DMS153 treated with DMSO at 0.1 percent for 48 hours (cell line): ENCODE data around the gene GAS7.

Experiments used
- DNase-seq: peaks from one replicate; lab custom pipeline; 2025; ENCODE audit not compliant: unreplicated experiment; lab: John Stamatoyannopoulos, UW

Gene GAS7

GRCh38 chr17:10053782-10054540 is 144.4 kb downstream of the GAS7 start:
- no peak for DNase-seq

DNA sequence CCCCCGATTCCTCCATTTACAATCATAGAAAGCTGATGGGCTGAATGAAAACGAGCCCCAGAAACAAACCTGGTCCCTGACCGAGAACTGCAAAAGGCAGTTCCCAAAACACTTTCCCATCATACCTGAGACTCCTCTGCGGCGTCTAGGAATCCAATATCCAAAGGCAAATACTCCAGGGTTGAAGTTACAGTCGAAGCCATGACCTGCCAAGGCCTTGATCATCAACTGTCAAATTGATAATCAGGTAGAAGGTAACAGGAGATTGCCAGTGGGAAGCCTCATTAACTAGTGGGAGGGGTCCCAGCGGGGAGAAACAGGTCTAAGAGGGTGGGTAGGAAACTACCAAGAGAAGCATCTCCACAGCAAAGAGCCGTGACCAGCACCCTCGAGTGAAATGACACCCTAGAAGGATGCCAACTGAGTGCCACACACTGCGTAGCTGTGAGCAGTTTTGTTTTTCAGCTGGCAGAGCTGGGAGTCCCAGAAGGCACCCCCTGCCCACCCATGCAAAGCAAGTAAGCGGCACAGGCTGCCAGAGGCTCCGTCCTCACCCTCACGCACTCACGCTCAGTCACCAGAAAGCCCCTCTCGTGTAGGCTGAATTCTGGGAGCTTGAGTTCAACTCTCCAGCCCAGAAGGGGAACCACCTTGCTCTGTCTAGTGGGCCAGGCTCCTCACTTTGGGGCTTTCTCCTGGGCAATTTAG is 146.1 kb downstream of the GAS7 start:
- no peak for DNase-seq

- no peak for DNase-seq
Observed at GRCh38 chr17:10051112-10051511, 147.3 kb downstream of the GAS7 start.

DNA sequence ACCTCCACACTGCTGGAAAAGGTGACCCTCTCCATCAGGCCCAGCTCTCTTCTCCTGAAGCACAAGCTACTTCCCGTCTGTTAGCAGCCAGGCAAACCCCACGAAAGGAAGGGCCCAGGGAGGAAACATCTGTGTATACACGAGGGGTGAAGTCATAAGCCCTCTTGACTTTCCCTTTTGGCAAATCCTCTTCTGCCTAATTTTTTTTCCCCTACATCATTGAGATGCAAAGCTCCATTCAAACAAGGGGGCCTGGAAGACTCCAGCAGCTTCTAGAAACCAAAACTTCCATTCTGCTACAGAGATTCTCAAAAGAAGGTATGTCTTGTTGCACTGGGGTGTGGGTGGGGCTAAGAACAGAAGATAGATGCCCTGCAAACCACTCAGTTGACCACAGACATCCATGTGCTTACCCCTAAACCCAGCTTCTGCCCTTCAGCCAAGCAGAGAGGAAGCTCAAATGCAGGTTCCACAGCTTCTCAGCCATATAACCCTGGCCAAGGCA is 147.8 kb downstream of the GAS7 start:
- DNase-seq = no peak

- no peak for DNase-seq
Observed at GRCh38 chr17:10048629-10049350, 149.6 kb downstream of the GAS7 start.

GRCh38 chr17:10046786-10047785 is 151.3 kb downstream of the GAS7 start:
- no peak for DNase-seq

DNA sequence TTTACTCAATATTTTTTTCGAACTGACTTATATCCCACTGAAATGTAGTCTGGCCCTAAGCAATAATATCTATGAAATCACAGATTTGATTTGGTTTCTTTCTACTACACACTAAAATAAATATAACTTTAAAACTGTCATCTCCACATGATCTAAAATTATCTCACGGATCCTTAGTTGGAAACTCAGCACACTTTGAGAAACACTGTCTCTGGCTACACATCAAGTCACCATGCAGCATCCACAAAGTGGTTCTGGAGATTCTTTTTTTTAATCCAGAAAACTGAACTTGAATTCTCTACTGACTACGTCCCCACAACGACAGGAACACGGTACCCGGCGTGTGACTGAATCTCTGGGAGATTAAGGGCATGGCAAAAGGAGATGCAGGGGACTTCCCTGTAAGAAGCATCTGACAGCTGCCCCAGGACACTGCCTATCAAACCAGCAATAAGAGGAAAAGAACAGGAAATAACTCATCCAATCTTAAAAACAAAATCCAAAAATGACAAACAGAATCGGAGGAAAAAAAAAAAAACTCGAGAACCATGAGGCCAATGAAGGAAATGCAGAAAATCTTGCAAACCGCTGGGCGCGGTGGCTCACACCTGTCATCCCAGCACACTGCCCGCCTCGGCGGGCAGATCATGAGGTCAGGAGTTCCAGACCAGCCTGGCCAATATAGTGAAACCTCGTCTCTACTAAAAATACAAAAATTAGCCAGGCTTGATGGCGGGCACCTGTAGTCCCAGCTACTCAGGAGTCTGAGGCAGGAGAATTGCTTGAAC is 152.3 kb downstream of the GAS7 start:
- no peak for DNase-seq

DNA sequence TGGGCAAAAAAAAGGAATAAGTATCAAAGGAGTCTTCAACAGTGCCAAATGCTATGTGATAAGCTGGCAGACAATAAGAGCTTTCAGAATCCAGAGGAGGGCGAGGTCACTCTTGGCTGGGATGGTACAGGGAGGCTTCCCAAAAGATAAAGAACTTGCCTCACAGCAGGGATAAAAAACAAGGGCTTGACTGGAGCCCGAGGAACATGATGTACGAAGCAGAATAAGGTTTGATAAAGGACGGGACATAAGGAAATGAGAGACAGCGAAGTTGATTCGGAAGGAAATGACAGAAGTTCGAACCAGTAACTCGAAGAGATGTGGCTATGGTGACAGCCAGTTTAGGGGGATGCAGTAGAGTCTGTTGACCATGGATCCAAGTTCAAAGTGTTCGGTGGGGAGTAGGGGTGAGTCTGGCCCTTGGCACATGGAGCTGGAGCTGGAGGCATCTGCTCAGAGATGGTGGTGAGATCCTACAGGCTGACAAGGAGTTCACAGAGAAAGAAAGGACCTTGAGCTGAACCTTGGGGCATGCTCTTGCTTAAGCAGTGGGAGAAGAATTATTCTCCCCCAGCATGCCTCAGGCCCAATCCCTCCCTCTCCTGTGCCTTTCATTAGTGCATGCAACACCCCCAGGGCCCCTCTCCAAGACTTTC is 155.7 kb downstream of the GAS7 start:
- no peak for DNase-seq

- no peak for DNase-seq
Observed at GRCh38 chr17:10041916-10042588, 156.4 kb downstream of the GAS7 start.

DNA sequence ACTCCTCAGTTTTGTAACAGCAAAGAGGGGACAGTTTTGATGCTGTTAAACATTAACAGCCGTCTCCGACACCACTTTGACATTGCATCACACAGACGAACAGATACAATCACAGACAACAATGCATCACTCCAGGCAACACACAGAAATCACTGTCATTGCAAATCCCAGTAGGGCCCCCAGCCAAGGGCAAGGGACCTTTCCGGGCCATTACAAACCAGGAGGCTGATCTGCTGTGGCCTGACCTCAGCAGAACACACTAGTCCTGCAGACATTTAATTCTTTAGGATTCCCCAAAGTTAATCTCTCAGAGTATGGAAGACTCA is 157.2 kb downstream of the GAS7 start:
- DNase-seq = no peak

DNA sequence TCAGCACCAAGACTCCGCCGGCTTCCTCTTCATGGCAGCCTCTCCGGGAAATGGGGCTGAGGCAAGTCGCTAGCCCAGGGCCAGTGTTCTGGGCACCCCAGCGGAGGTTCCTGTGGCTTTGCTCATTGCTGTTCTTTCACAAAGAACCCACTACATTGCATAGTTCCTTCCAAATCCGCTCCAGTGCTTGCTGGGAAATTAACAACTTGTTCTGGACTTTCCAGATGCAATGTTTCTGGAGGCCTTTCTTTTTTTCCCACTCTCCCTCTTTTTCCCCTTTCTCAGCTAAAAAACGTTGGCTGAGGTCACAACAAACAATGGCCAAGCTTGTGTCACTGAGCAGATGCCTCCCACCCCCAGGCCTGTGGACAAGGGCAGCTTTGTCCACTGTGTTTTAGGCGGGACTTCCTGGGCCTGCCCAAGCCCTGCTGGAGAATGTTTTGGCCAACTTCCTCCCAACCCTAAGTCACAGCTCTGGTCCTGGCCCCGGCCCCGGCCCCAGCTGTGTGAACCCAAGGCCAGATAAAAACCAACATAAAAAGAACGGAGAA is 161.8 kb downstream of the GAS7 start:
- DNase-seq = no peak

DNA sequence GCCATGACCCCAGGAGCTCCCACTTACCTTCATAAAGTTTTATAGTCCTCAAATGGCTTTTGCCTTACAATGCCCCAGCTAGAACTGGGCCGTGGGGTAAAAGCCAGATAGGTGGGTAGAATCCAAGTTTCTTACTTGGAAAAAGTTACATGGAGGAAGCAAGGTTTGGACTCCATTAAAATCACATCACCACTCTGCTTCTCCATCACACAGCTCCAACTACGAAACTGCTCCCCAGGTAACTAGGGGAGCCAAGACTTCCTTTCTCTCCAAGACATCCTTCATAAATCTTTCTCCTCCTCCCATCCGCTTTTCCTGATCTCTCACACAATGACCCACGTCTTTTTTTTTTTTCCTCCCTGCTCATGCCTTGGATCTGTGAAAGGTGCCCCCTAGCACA is 162.5 kb downstream of the GAS7 start:
- no peak for DNase-seq

- no peak for DNase-seq
Observed at GRCh38 chr17:10034719-10035475, 163.5 kb downstream of the GAS7 start.

GRCh38 chr17:10033959-10034358 is 164.4 kb downstream of the GAS7 start:
- no peak for DNase-seq

DNA sequence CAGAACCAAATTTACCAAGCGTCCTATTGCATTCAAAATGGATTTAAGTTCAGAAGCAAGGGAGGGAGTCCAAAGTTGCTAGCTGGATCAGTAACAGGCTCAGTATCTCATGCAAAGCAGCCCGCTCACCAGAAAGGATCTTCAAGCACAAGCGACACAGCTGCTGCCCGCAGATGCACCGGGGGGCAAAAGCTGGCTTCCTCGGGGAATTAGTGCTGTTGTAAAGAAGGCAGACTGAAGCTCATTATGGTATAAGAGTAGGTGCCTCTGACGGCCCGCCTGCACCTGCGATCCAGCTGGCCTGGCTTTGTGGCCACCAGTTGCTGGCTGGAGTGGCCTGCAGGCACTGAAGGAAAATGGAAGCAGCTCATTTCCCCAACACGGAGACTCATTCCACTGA is 165.0 kb downstream of the GAS7 start:
- DNase-seq = no peak

DNA sequence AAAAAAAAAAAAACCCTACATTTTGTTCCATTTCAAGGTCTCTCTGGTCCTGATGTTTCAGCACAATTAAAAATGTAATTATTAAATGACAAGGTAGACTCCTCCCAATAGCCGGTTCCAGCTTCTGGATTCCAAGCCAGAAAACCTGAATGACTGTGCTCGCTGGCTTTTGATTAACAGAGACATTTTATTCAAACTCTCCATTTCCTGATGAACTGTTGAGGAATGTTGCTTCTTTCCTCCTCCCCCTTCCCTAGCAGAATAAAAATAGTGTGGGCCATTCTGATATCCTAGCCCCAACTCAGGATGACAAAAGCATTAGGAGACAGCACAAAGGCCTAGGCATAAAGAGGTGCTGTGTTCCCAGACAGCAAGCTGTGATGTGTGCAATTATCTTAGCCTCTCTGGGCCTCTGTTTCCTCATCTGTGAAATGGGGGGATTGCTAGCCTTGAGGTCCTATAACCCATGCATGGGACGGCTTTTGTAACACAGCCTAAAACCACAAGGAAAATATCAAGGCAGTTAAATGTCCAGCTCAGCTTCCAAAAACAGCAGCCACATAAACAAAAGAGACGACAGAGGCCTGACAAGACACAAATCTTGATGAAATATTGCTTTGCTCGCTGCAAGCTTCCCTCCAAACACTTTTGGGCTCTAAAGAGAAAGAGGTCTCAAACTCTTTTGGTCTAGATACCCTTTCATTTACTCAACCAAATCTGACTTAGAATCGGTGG is 166.1 kb downstream of the GAS7 start:
- no peak for DNase-seq

DNA sequence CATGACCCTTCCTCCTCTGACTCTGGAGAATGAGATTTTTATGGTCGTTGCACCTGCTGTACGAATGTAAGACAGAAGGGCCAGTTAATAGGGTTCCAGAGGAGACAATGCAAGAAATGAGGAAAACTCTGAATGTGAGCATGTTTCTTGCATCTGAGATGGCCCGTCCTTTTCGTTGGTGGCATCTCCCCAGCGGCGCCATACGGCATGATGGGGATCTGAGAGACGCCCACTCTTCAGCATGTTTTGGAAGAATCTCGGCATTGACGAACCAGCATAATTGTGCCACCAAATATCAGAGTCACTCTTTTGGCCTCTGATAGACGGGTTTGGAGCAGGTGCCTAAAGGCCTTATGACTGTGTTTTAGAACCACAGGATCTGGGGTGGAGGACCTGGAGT is 166.8 kb downstream of the GAS7 start:
- no peak for DNase-seq
